Neutrophil (primary cell): ENCODE results near the gene TSPAN18.
"Not testable (repeated sequence)": the region's sequence is repeated elsewhere in the genome, so short reads cannot be mapped to it uniquely, and the experiment has no call there.

Source experiments
- H3K27ac ChIP-seq: fragments of 200-600 bp; sonication (generic); 2 replicates; pipeline ENCODE4 v1.5.1; 2016; ENCODE audit warnings: mild to moderate bottlenecking, moderate library complexity
- H3K27me3 ChIP-seq: fragments of 200-600 bp; sonication (generic); 2 replicates; pipeline ENCODE4 v1.6.0; 2016; ENCODE audit warnings: mild to moderate bottlenecking
- H3K36me3 ChIP-seq: fragments of 200-600 bp; sonication (generic); 2 replicates; pipeline ENCODE4 v1.5.1; 2017
- H3K4me1 ChIP-seq, 2 experiments: fragments of 200-600 bp in 1 of 2; sonication (generic) in 1 of 2; 1 replicate in 1 of 2; 2 replicates in 1 of 2; pipeline versions ENCODE4 v1.5.1 to v1.6.1; 2013 to 2016; ENCODE audit warnings: low read depth in 1 of 2, low read length in 1 of 2, mild to moderate bottlenecking in 1 of 2, moderate library complexity in 1 of 2; ENCODE audit not compliant: control insufficient read depth in 1 of 2, insufficient read depth in 1 of 2
- H3K4me3 ChIP-seq, 2 experiments: fragments of 200-600 bp in 1 of 2; sonication (generic) in 1 of 2; 1 replicate in 1 of 2; 2 replicates in 1 of 2; pipeline ENCODE4 v1.5.1; 2013 to 2016; ENCODE audit warnings: low read depth in 1 of 2, low read length in 1 of 2, mild to moderate bottlenecking in 1 of 2, moderate library complexity in 1 of 2
- H3K9me3 ChIP-seq: fragments of 200-600 bp; sonication (generic); 2 replicates; pipeline ENCODE4 v1.5.1; 2016
- TF ChIP-seq, protein P1 (sequence below): fragments of 200-600 bp; sonication (generic); IDR thresholded peaks from 2 replicates; pipeline ENCODE4 v1.5.1; 2016; ENCODE audit warnings: antibody characterized with exemption

Gene TSPAN18

GRCh38 chr11:44866286-44866685 is 139.5 kb downstream of the TSPAN18 start:
- Histone ChIP-seq H3K27ac (no peak overlapping the region), H3K36me3 (no peaks in the 10 kb centered on the region), H3K27me3 (peaks cover 34% of the 10 kb centered on the region), H3K4me1 (no peaks in the 10 kb centered on the region), H3K4me3 (no peak overlapping the region), H3K9me3 (no peaks in the 10 kb centered on the region)
- TF ChIP-seq, protein P1, sequence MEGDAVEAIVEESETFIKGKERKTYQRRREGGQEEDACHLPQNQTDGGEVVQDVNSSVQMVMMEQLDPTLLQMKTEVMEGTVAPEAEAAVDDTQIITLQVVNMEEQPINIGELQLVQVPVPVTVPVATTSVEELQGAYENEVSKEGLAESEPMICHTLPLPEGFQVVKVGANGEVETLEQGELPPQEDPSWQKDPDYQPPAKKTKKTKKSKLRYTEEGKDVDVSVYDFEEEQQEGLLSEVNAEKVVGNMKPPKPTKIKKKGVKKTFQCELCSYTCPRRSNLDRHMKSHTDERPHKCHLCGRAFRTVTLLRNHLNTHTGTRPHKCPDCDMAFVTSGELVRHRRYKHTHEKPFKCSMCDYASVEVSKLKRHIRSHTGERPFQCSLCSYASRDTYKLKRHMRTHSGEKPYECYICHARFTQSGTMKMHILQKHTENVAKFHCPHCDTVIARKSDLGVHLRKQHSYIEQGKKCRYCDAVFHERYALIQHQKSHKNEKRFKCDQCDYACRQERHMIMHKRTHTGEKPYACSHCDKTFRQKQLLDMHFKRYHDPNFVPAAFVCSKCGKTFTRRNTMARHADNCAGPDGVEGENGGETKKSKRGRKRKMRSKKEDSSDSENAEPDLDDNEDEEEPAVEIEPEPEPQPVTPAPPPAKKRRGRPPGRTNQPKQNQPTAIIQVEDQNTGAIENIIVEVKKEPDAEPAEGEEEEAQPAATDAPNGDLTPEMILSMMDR, result no peak

DNA sequence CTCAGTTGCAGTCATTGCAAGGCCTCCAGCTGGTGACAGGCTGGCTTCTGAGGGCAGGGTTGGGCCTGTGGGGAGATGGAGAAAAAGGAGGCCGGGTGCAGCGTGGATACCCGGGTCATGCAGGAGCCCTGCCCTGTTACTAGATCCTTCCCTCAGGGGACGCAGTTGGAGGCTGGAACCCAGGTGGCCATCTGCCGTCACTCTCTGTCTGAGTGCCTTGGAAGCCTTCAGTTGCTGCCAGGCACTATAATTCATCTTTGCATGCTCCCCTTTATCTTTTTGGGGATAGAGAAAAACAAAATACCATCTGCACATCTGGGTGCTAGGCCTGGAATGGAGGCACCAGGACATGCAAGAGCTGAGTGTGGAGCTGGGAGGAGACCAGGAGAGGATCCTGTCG is 141.3 kb downstream of the TSPAN18 start:
- TF ChIP-seq, protein P1, result no peak
- Histone ChIP-seq H3K36me3 (no peaks in the 10 kb centered on the region), H3K4me1 (no peaks in the 10 kb centered on the region), H3K27ac (no peak overlapping the region), H3K4me3 (no peak overlapping the region), H3K9me3 (no peaks in the 10 kb centered on the region), H3K27me3 (peaks cover 16% of the 10 kb centered on the region)

- H3K27ac ChIP-seq, result no peak overlapping the region
- no peaks in the 10 kb centered on the region for H3K4me1 ChIP-seq
- TF ChIP-seq, protein P1, result no peak
- peaks cover 9% of the 10 kb centered on the region for H3K27me3 ChIP-seq
- H3K36me3 ChIP-seq, result no peaks in the 10 kb centered on the region
- no peak overlapping the region for H3K4me3 ChIP-seq
- H3K9me3 ChIP-seq, result no peaks in the 10 kb centered on the region
Measured at GRCh38 chr11:44868455-44869421, 142.0 kb downstream of the TSPAN18 start.

DNA sequence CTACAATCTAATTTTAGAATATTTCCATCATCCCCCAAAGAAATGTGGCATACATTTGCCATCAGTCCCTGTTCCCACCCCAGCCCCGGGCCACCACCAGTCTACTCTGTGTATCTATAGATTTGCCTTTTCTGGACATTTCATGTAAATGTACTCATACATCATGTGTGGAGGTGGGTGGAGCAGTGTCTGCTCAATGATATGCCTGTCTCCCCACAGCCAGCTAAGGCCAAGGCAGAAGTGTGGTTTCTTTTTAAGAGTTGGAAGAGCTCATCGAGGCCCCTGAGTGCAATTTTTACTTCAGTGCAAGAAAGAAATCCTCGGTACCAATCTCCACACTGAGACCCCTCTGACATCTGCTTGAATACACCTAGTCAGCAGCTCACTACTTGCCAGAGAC is 143.4 kb downstream of the TSPAN18 start:
- H3K4me1 ChIP-seq, result no peaks in the 10 kb centered on the region
- no peaks in the 10 kb centered on the region for H3K36me3 ChIP-seq
- no peaks in the 10 kb centered on the region for H3K9me3 ChIP-seq
- H3K27me3 ChIP-seq, result no peaks in the 10 kb centered on the region
- H3K27ac ChIP-seq, result no peak overlapping the region
- TF ChIP-seq, protein P1, result no peak
- H3K4me3 ChIP-seq, result no peak overlapping the region

- Histone ChIP-seq H3K27ac (no peak overlapping the region), H3K9me3 (no peaks in the 10 kb centered on the region), H3K4me1 (no peaks in the 10 kb centered on the region), H3K27me3 (no peaks in the 10 kb centered on the region), H3K4me3 (no peak overlapping the region), H3K36me3 (no peaks in the 10 kb centered on the region)
- TF ChIP-seq, protein P1, result no peak
Measured at GRCh38 chr11:44870615-44871176, 143.9 kb downstream of the TSPAN18 start.

- not testable (repeated sequence) for H3K36me3 ChIP-seq, H3K4me1 ChIP-seq, H3K27me3 ChIP-seq, H3K9me3 ChIP-seq, H3K4me3 ChIP-seq, H3K27ac ChIP-seq
Measured at GRCh38 chr11:44871682-44872081, 144.9 kb downstream of the TSPAN18 start.
